ENCODE measurements around the gene CCDC177.

Gene CCDC177

GRCh38 chr14:69574263-69574953 is at the start of gene CCDC177:
Gene CCDC177, minus strand, starts transcription at chr14:69574871. Its CDS starts 1,249 bp downstream, at chr14:69573622.
- peak; percentile 28 for DNase-seq (ENCODE audit: low spot score)

GRCh38 chr14:69624136-69624535 is 49.5 kb upstream of the CCDC177 start:
- no peak for DNase-seq (ENCODE audit: low spot score)

- DNase-seq (ENCODE audit: low spot score): no peak
These were observed 46.3 kb upstream of the CCDC177 start for GRCh38 chr14:69620981-69621380.

GRCh38 chr14:69620211-69620611 is 45.5 kb upstream of the CCDC177 start:
- no peak for DNase-seq (ENCODE audit: low spot score)

- no peak for DNase-seq (ENCODE audit: low spot score)
These were observed 44.3 kb upstream of the CCDC177 start for GRCh38 chr14:69619012-69619411.

- DNase-seq (ENCODE audit: low spot score): no peak
These were observed 43.1 kb upstream of the CCDC177 start for GRCh38 chr14:69617796-69618195.

- no peak for DNase-seq (ENCODE audit: low spot score)
These were observed 41.7 kb upstream of the CCDC177 start for GRCh38 chr14:69616408-69616773.

GRCh38 chr14:69615496-69616407 is 41.1 kb upstream of the CCDC177 start:
- DNase-seq (ENCODE audit: low spot score): peak; percentile 54

- no peak for DNase-seq (ENCODE audit: low spot score)
These were observed 40.4 kb upstream of the CCDC177 start for GRCh38 chr14:69615121-69615495.

- DNase-seq (ENCODE audit: low spot score): peak; percentile 30
These were observed 39.9 kb upstream of the CCDC177 start for GRCh38 chr14:69614592-69614991.

GRCh38 chr14:69613312-69614073 is 38.8 kb upstream of the CCDC177 start:
- no peak for DNase-seq (ENCODE audit: low spot score)

- no peak for DNase-seq (ENCODE audit: low spot score)
These were observed 38.1 kb upstream of the CCDC177 start for GRCh38 chr14:69612783-69613130.

GRCh38 chr14:69612014-69612782 is 37.5 kb upstream of the CCDC177 start:
- peak; percentile 37 for DNase-seq (ENCODE audit: low spot score)

- DNase-seq (ENCODE audit: low spot score): peak; percentile 93
These were observed 36.7 kb upstream of the CCDC177 start, which contains the start of gene SUSD6 for GRCh38 chr14:69611172-69612013. Gene SUSD6, plus strand, starts transcription at chr14:69611596. Its CDS starts 46,997 bp downstream, at chr14:69658593.

GRCh38 chr14:69610874-69611171 is 36.2 kb upstream of the CCDC177 start:
- no peak for DNase-seq (ENCODE audit: low spot score)

- DNase-seq (ENCODE audit: low spot score): no peak
These were observed 35.6 kb upstream of the CCDC177 start for GRCh38 chr14:69610020-69610873.

GRCh38 chr14:69606258-69607184 is 31.9 kb upstream of the CCDC177 start:
- no peak for DNase-seq (ENCODE audit: low spot score)

- DNase-seq (ENCODE audit: low spot score): no peak
These were observed 31.1 kb upstream of the CCDC177 start for GRCh38 chr14:69605738-69606137.
